Calu3 (cell line): Measurements from ENCODE around the gene LRTM1. TPM values are rescaled to one million over a fixed set of nuclear protein-coding genes. Genes with fewer than 3 reads are reported as not detected.

Experiments
- BruUV-seq: library from RNA; stranded (reverse); fragments of 400-500 nt; replicated peaks from 2 replicates; lab custom pipeline; 2021; lab: Mats Ljungman, UMichigan
- CTCF ChIA-PET: fragments of 300-600 bp; sonication (Branson Sonifier 250); formaldehyde crosslinking; loops from one replicate; lab custom pipeline; 2022; ENCODE audit warnings: antibody characterized with exemption; lab: Charles Lee
- DNase-seq: peaks from one replicate; pipeline ENCODE4 v3.0.0; 2022
- H3K27ac Mint-ChIP-seq: one replicate; pipeline ENCODE4 v1.8.0; 2022; ENCODE audit warnings: mixed read lengths; ENCODE audit not compliant: unreplicated experiment
- H3K27me3 Mint-ChIP-seq: one replicate; pipeline ENCODE4 v1.8.0; 2022; ENCODE audit warnings: mixed read lengths; ENCODE audit not compliant: unreplicated experiment
- H3K36me3 Mint-ChIP-seq: one replicate; pipeline ENCODE4 v1.8.0; 2022; ENCODE audit warnings: mild to moderate bottlenecking, moderate library complexity, mixed read lengths; ENCODE audit not compliant: insufficient read depth, unreplicated experiment
- H3K4me1 Mint-ChIP-seq: one replicate; pipeline ENCODE4 v1.8.0; 2022; ENCODE audit warnings: mild to moderate bottlenecking, low read depth, mixed read lengths; ENCODE audit not compliant: unreplicated experiment
- H3K4me3 Mint-ChIP-seq: one replicate; pipeline ENCODE4 v1.8.0; 2022; ENCODE audit warnings: mild to moderate bottlenecking, low read depth, moderate library complexity, mixed read lengths; ENCODE audit not compliant: unreplicated experiment
- H3K9me3 Mint-ChIP-seq: one replicate; pipeline ENCODE4 v1.8.0; 2022; ENCODE audit warnings: low read depth, mixed read lengths; ENCODE audit not compliant: unreplicated experiment
- intact Hi-C: fragments of 100-400 bp; cut with micrococcal nuclease; formaldehyde crosslinking; loops from one replicate; pipeline ENCODE4 v1.10.0; 2022; ENCODE audit not compliant: unreplicated experiment
- total RNA-seq: library from RNA; stranded (reverse); gene quantifications from 2 replicates; pipeline ENCODE4 v1.2.3, GENCODE V29; 2022
- TF ChIP-seq, protein P1 (sequence below): fragments of 200-600 bp; IDR thresholded peaks from one replicate; pipeline ENCODE4 v1.8.0; 2022; ENCODE audit warnings: antibody characterized with exemption; ENCODE audit not compliant: unreplicated experiment

LRTM1 gene
- total RNA-seq, 1 experiment from 2014 or later, result not detected

DNA sequence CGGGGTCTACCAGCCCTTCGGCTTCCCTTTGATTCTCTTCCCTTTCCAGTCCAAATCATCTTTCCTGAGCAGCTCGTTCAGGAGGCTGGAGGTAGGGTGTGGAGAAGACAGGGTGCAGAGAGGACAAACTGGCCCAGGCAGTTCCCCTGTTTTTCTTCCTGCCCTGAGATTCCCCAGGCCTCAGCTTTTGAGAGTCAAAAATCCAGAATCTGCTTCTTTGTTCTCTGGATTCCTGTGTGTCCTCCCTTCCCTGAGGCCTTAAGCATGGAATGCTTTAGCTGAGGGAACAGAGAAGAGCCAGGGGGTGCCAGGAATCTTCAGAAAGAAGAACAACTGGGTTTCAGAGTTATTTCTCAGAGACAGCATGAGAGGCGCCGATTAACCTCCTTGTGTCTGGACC, 26.7 kb upstream of the LRTM1 start:
- Mint-ChIP-seq H3K36me3 (no peaks in the 10 kb centered on the region), H3K27me3 (no peaks in the 10 kb centered on the region), H3K27ac (no peak overlapping the region), H3K4me3 (no peak overlapping the region), H3K9me3 (peaks cover 3% of the 10 kb centered on the region), H3K4me1 (no peaks in the 10 kb centered on the region)
- BruUV-seq, result no TSS peak
- CTCF ChIA-PET, result interaction anchor here (0.6 kb wide), 1 partner anchor 1203 kb away, joined by 6 read pairs; no protein-coding TSS in a partner anchor
- TF ChIP-seq, protein P1, sequence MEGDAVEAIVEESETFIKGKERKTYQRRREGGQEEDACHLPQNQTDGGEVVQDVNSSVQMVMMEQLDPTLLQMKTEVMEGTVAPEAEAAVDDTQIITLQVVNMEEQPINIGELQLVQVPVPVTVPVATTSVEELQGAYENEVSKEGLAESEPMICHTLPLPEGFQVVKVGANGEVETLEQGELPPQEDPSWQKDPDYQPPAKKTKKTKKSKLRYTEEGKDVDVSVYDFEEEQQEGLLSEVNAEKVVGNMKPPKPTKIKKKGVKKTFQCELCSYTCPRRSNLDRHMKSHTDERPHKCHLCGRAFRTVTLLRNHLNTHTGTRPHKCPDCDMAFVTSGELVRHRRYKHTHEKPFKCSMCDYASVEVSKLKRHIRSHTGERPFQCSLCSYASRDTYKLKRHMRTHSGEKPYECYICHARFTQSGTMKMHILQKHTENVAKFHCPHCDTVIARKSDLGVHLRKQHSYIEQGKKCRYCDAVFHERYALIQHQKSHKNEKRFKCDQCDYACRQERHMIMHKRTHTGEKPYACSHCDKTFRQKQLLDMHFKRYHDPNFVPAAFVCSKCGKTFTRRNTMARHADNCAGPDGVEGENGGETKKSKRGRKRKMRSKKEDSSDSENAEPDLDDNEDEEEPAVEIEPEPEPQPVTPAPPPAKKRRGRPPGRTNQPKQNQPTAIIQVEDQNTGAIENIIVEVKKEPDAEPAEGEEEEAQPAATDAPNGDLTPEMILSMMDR, result no peak
- DNase-seq, result no peak
- intact Hi-C loops, result no loop called here

DNA sequence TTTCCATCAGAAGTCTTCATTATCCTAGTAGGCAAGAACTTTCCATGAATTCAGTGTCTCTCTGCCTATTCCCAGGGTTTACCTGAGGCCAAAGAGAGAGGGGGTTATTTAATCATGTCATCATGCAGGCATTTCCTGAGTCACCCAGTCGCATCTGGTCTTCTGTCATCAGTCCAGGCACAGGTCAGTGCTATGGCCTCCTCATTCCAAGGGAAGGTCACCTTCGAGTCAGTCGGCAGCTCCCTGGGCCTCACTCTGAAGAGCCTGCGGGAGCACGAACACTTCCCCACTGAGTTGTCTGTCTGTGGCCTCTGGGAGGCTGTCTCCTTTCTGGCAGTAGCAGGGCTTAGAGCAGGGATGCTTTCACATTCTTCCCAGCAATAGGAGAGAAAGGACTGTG, 26.2 kb upstream of the LRTM1 start:
- H3K4me3 Mint-ChIP-seq, result no peak overlapping the region

GRCh38 chr3:54951405-54951804, 23.5 kb upstream of the LRTM1 start:
- intact Hi-C loops, result no loop called here
- Mint-ChIP-seq H3K4me1 (no peaks in the 10 kb centered on the region), H3K9me3 (peaks cover 3% of the 10 kb centered on the region), H3K36me3 (no peaks in the 10 kb centered on the region), H3K27me3 (no peaks in the 10 kb centered on the region), H3K4me3 (no peak overlapping the region), H3K27ac (no peak overlapping the region)
- no peak for DNase-seq
- CTCF ChIA-PET, result no interaction called here
- BruUV-seq, result no TSS peak
- TF ChIP-seq, protein P1, result no peak

More for the DNA sequence above, 26.2 kb upstream of the LRTM1 start:
- H3K4me1 Mint-ChIP-seq, result no peaks in the 10 kb centered on the region
- peaks cover 3% of the 10 kb centered on the region for H3K9me3 Mint-ChIP-seq
- intact Hi-C loops, result no loop called here
- BruUV-seq, result no TSS peak
- TF ChIP-seq, protein P1, result no peak
- DNase-seq, result no peak
- CTCF ChIA-PET, result no interaction called here
- H3K27ac Mint-ChIP-seq, result no peak overlapping the region
- H3K36me3 Mint-ChIP-seq, result no peaks in the 10 kb centered on the region
- H3K27me3 Mint-ChIP-seq, result no peaks in the 10 kb centered on the region

- no TSS peak for BruUV-seq
- H3K4me1 Mint-ChIP-seq, result no peaks in the 10 kb centered on the region
- TF ChIP-seq, protein P1, result no peak
- H3K27me3 Mint-ChIP-seq, result no peaks in the 10 kb centered on the region
- peaks cover 3% of the 10 kb centered on the region for H3K9me3 Mint-ChIP-seq
- no peak overlapping the region for H3K4me3 Mint-ChIP-seq
- intact Hi-C loops, result no loop called here
- no peak overlapping the region for H3K27ac Mint-ChIP-seq
- no peaks in the 10 kb centered on the region for H3K36me3 Mint-ChIP-seq
- CTCF ChIA-PET, result no interaction called here
- DNase-seq, result no peak
Observed at GRCh38 chr3:54950391-54951003, 22.6 kb upstream of the LRTM1 start.
